ENCODE measurements around the gene LYRM4.

LYRM4 gene

DNA sequence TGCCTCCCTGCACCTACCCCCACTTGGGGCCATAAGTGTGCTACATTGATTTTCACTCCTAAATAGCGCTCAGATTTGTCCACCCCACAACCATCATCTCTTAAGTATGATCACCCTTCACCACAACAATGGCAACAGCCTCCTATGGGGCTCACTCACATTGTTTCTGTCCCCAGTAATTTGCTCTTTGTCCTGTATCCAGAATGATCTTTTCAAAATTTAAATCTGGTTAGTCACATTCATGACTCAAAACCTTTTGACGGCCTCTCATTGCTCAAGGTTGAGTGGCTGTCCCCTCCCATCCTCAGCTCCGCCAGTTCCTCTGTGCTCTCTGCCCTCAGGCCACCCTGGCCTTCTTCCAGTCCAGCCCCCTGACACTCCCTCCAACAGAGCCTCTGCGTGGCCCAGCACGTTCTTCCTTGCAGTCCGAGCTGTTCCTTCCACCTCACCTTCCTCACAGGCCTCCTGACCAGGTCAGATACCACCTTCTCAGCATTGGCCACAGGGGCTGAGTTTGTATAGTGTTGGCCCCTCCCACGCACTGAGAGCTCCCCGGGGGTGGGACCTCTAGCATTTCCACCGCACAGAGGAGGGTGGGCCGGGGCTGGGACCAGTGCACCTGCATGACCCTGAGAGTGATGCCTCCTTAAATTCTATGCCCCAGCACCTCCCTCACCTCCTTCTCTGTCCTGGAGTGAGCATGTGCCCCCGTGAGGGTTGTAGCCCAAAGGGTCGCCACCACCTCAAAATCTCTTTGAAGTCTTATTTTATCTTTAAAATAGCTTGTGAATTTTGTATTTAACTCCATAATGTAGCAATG, 178.1 kb downstream of the LYRM4 start:
- no peak overlapping the region for H3K9ac ChIP-seq
- H3K36me3 ChIP-seq (ENCODE audit: control insufficient read depth, insufficient read depth, low read length): no peaks in the 10 kb centered on the region
- H3K79me2 ChIP-seq: no peaks in the 10 kb centered on the region
- no peak overlapping the region for H3K4me3 ChIP-seq (ENCODE audit: low read depth, low read length)
- peak overlapping the region; percentile 54 for H2AFZ ChIP-seq
- H3K27me3 ChIP-seq (ENCODE audit: control insufficient read depth, insufficient read depth, low read length): no peaks in the 10 kb centered on the region
- H3K4me2 ChIP-seq (ENCODE audit: low read length): no peak overlapping the region
- no peaks in the 10 kb centered on the region for H3K9me3 ChIP-seq (ENCODE audit: control insufficient read depth, low read length)
- no peak overlapping the region for H3K27ac ChIP-seq
- no peaks in the 10 kb centered on the region for H3K4me1 ChIP-seq
- TF ChIP-seq, protein P1, sequence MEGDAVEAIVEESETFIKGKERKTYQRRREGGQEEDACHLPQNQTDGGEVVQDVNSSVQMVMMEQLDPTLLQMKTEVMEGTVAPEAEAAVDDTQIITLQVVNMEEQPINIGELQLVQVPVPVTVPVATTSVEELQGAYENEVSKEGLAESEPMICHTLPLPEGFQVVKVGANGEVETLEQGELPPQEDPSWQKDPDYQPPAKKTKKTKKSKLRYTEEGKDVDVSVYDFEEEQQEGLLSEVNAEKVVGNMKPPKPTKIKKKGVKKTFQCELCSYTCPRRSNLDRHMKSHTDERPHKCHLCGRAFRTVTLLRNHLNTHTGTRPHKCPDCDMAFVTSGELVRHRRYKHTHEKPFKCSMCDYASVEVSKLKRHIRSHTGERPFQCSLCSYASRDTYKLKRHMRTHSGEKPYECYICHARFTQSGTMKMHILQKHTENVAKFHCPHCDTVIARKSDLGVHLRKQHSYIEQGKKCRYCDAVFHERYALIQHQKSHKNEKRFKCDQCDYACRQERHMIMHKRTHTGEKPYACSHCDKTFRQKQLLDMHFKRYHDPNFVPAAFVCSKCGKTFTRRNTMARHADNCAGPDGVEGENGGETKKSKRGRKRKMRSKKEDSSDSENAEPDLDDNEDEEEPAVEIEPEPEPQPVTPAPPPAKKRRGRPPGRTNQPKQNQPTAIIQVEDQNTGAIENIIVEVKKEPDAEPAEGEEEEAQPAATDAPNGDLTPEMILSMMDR (IDR thresholded peaks at IDR 0.05): no peak

- H3K4me2 ChIP-seq (ENCODE audit: low read length): no peak overlapping the region
- H3K27me3 ChIP-seq (ENCODE audit: control insufficient read depth, insufficient read depth, low read length): no peaks in the 10 kb centered on the region
- H3K36me3 ChIP-seq (ENCODE audit: control insufficient read depth, insufficient read depth, low read length): no peaks in the 10 kb centered on the region
- H3K27ac ChIP-seq: no peak overlapping the region
- H3K9ac ChIP-seq: no peak overlapping the region
- no peak overlapping the region for H2AFZ ChIP-seq
- H3K9me3 ChIP-seq (ENCODE audit: control insufficient read depth, low read length): no peaks in the 10 kb centered on the region
- no peaks in the 10 kb centered on the region for H3K79me2 ChIP-seq
- H3K4me1 ChIP-seq: no peaks in the 10 kb centered on the region
- no peak overlapping the region for H3K4me3 ChIP-seq (ENCODE audit: low read depth, low read length)
- TF ChIP-seq, protein P1 (IDR thresholded peaks at IDR 0.05): no peak
Measured at GRCh38 chr6:5081955-5082354, 178.8 kb downstream of the LYRM4 start.

- Histone ChIP-seq H2AFZ (no peak overlapping the region), H3K36me3 (ENCODE audit: control insufficient read depth, insufficient read depth, low read length) (no peaks in the 10 kb centered on the region), H3K79me2 (no peaks in the 10 kb centered on the region), H3K27me3 (ENCODE audit: control insufficient read depth, insufficient read depth, low read length) (no peaks in the 10 kb centered on the region), H3K4me3 (ENCODE audit: low read depth, low read length) (no peak overlapping the region), H3K4me2 (ENCODE audit: low read length) (no peak overlapping the region), H3K9me3 (ENCODE audit: control insufficient read depth, low read length) (no peaks in the 10 kb centered on the region), H3K4me1 (no peaks in the 10 kb centered on the region), H3K9ac (no peak overlapping the region), H3K27ac (no peak overlapping the region)
- TF ChIP-seq, protein P1 (IDR thresholded peaks at IDR 0.05): no peak
Measured at GRCh38 chr6:5081182-5081581, 179.6 kb downstream of the LYRM4 start.

- Histone ChIP-seq H3K4me1 (no peaks in the 10 kb centered on the region), H3K4me2 (ENCODE audit: low read length) (no peak overlapping the region), H3K9ac (no peak overlapping the region), H3K27me3 (ENCODE audit: control insufficient read depth, insufficient read depth, low read length) (no peaks in the 10 kb centered on the region), H3K27ac (no peak overlapping the region), H3K4me3 (ENCODE audit: low read depth, low read length) (no peak overlapping the region), H2AFZ (no peak overlapping the region), H3K9me3 (ENCODE audit: control insufficient read depth, low read length) (no peaks in the 10 kb centered on the region), H3K36me3 (ENCODE audit: control insufficient read depth, insufficient read depth, low read length) (no peaks in the 10 kb centered on the region), H3K79me2 (no peaks in the 10 kb centered on the region)
- TF ChIP-seq, protein P1 (IDR thresholded peaks at IDR 0.05): no peak
Measured at GRCh38 chr6:5080574-5080973, 180.2 kb downstream of the LYRM4 start.

GRCh38 chr6:5079692-5080091, 181.1 kb downstream of the LYRM4 start:
- H3K9ac ChIP-seq: no peak overlapping the region
- no peaks in the 10 kb centered on the region for H3K27me3 ChIP-seq (ENCODE audit: control insufficient read depth, insufficient read depth, low read length)
- no peak overlapping the region for H3K4me2 ChIP-seq (ENCODE audit: low read length)
- H3K79me2 ChIP-seq: no peaks in the 10 kb centered on the region
- no peak overlapping the region for H3K4me3 ChIP-seq (ENCODE audit: low read depth, low read length)
- no peak overlapping the region for H2AFZ ChIP-seq
- H3K27ac ChIP-seq: no peak overlapping the region
- no peaks in the 10 kb centered on the region for H3K4me1 ChIP-seq
- no peaks in the 10 kb centered on the region for H3K9me3 ChIP-seq (ENCODE audit: control insufficient read depth, low read length)
- TF ChIP-seq, protein P1 (IDR thresholded peaks at IDR 0.05): no peak
- H3K36me3 ChIP-seq (ENCODE audit: control insufficient read depth, insufficient read depth, low read length): no peaks in the 10 kb centered on the region
